ENCODE measurements around the gene AHNAK2.
"Not testable (repeated sequence)": the region's sequence is repeated elsewhere in the genome, so short reads cannot be mapped to it uniquely, and the experiment has no call there.

The AHNAK2 gene

GRCh38 chr14:104950021-104950420 is 28.2 kb downstream of the AHNAK2 start:
- no peaks in the 10 kb centered on the region for H3K27me3 ChIP-seq (ENCODE audit: control insufficient read depth, insufficient read depth, low read length)
- no peaks in the 10 kb centered on the region for H3K9me3 ChIP-seq (ENCODE audit: control insufficient read depth, insufficient read depth, low read length)
- no peak overlapping the region for H3K9ac ChIP-seq (ENCODE audit: low read depth, low read length)
- peaks cover 3% of the 10 kb centered on the region for H3K36me3 ChIP-seq (ENCODE audit: control insufficient read depth, insufficient read depth, low read length)
- H3K4me1 ChIP-seq (ENCODE audit: control insufficient read depth, insufficient read depth, low read length) = no peaks in the 10 kb centered on the region
- no peak overlapping the region for H3K4me3 ChIP-seq (ENCODE audit: low read depth, low read length)

GRCh38 chr14:104949406-104949955 is 28.7 kb downstream of the AHNAK2 start:
- H3K4me1 ChIP-seq (ENCODE audit: control insufficient read depth, insufficient read depth, low read length); H3K4me3 ChIP-seq (ENCODE audit: low read depth, low read length); H3K27me3 ChIP-seq (ENCODE audit: control insufficient read depth, insufficient read depth, low read length); H3K36me3 ChIP-seq (ENCODE audit: control insufficient read depth, insufficient read depth, low read length); H3K9me3 ChIP-seq (ENCODE audit: control insufficient read depth, insufficient read depth, low read length); H3K9ac ChIP-seq (ENCODE audit: low read depth, low read length): not testable (repeated sequence)

DNA sequence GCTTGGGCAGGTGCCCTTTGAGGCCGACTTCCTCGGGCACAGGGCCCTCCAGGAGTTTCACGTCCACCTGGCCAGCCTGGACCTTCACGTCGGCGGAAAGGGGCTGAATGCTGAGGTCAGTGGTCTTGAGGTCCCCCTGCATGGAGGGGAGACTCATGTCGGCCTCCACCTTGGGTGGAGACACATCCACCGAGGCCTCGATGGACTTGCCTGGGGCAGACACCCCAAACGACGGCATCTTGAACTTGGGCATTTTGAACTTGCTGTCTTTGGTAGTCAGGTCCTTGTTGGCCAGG is 29.5 kb downstream of the AHNAK2 start:
- H3K9ac ChIP-seq (ENCODE audit: low read depth, low read length) = no peak overlapping the region
- H3K9me3 ChIP-seq (ENCODE audit: control insufficient read depth, insufficient read depth, low read length) = no peaks in the 10 kb centered on the region
- no peaks in the 10 kb centered on the region for H3K4me1 ChIP-seq (ENCODE audit: control insufficient read depth, insufficient read depth, low read length)
- H3K36me3 ChIP-seq (ENCODE audit: control insufficient read depth, insufficient read depth, low read length) = no peaks in the 10 kb centered on the region
- H3K27me3 ChIP-seq (ENCODE audit: control insufficient read depth, insufficient read depth, low read length) = no peaks in the 10 kb centered on the region
- H3K4me3 ChIP-seq (ENCODE audit: low read depth, low read length) = no peak overlapping the region

- not testable (repeated sequence) for H3K4me3 ChIP-seq (ENCODE audit: low read depth, low read length); H3K9ac ChIP-seq (ENCODE audit: low read depth, low read length)
Observed at GRCh38 chr14:104947881-104948735, 30.1 kb downstream of the AHNAK2 start.

DNA sequence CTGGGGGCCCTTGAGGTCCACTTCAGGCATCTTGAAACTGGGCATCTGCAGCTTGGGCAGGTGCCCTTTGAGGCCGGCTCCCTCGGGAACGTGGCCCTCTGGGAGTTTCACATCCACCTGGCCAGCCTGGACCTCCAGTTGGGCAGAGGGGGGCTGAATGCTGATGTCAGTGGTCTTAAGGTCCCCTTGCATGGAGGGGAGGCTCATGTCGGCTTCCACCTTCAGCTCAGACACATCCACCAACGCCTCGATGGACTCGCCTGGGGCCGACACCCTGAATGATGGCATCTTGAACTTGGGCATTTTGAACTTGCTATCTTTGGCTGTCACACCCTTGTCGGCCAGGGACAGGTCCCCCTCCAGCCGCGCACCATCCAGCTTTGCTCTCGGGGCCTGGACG is 31.0 kb downstream of the AHNAK2 start:
- not testable (repeated sequence) for H3K27me3 ChIP-seq (ENCODE audit: control insufficient read depth, insufficient read depth, low read length); H3K9ac ChIP-seq (ENCODE audit: low read depth, low read length); H3K4me3 ChIP-seq (ENCODE audit: low read depth, low read length); H3K4me1 ChIP-seq (ENCODE audit: control insufficient read depth, insufficient read depth, low read length); H3K36me3 ChIP-seq (ENCODE audit: control insufficient read depth, insufficient read depth, low read length); H3K9me3 ChIP-seq (ENCODE audit: control insufficient read depth, insufficient read depth, low read length)

More at GRCh38 chr14:104947881-104948735, 30.1 kb downstream of the AHNAK2 start:
- H3K9me3 ChIP-seq (ENCODE audit: control insufficient read depth, insufficient read depth, low read length); H3K36me3 ChIP-seq (ENCODE audit: control insufficient read depth, insufficient read depth, low read length); H3K4me1 ChIP-seq (ENCODE audit: control insufficient read depth, insufficient read depth, low read length); H3K27me3 ChIP-seq (ENCODE audit: control insufficient read depth, insufficient read depth, low read length): not testable (repeated sequence)

GRCh38 chr14:104945986-104946965 is 31.9 kb downstream of the AHNAK2 start:
- H3K27me3 ChIP-seq (ENCODE audit: control insufficient read depth, insufficient read depth, low read length); H3K4me3 ChIP-seq (ENCODE audit: low read depth, low read length); H3K9ac ChIP-seq (ENCODE audit: low read depth, low read length); H3K36me3 ChIP-seq (ENCODE audit: control insufficient read depth, insufficient read depth, low read length); H3K4me1 ChIP-seq (ENCODE audit: control insufficient read depth, insufficient read depth, low read length); H3K9me3 ChIP-seq (ENCODE audit: control insufficient read depth, insufficient read depth, low read length): not testable (repeated sequence)

DNA sequence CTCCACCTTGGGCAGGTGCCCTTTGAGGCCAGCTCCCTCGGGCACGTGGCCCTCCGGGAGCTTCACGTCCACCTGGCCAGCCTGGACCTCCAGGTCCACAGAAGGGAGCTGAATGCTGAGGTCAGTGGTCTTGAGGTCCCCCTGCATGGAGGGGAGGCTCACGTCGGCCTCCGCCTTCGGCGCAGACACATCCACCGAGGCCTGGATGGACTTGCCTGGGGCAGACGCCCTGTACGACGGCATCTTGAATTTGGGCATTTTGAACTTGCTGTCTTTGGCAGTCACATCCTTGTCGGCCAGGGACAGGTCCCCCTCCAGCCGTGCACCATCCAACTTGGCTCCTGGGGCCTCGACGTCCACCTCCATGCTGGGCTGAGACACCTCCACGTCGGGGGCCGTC is 32.9 kb downstream of the AHNAK2 start:
- not testable (repeated sequence) for H3K36me3 ChIP-seq (ENCODE audit: control insufficient read depth, insufficient read depth, low read length); H3K4me1 ChIP-seq (ENCODE audit: control insufficient read depth, insufficient read depth, low read length); H3K9ac ChIP-seq (ENCODE audit: low read depth, low read length); H3K27me3 ChIP-seq (ENCODE audit: control insufficient read depth, insufficient read depth, low read length); H3K4me3 ChIP-seq (ENCODE audit: low read depth, low read length); H3K9me3 ChIP-seq (ENCODE audit: control insufficient read depth, insufficient read depth, low read length)

DNA sequence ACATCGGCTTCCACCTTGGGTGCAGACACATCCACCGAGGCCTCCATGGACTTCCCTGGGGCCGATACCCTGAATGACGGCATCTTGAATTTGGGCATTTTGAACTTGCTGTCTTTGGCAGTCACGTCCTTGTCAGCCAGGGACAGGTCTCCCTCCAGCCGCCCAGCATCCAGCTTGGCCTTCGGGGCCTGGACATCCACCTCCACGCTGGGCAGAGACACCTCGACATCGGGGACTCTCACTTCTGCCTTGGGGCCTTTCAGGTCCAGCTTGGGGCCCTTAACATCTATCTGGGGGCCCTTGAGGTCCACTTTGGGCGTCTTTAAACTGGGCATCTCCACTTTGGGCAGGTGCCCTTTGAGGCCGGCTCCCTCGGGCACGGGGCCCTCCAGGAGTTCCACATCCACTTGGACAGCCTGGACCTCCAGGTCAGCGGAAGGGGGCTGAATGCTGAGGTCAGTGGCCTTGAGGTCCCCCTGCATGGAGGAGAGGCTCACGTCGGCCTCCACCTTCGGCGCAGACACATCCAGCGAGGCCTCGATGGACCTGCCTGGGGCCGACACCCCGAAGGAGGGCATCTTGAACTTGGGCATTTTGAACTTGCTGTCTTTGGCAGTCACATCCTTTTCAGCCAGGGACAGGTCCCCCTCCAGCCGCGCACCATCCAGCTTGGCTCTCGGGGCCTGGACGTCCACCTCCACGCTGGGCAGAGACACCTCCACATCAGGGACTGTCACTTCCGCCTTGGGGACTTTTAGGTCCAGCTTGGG is 33.6 kb downstream of the AHNAK2 start:
- not testable (repeated sequence) for H3K27me3 ChIP-seq (ENCODE audit: control insufficient read depth, insufficient read depth, low read length); H3K4me1 ChIP-seq (ENCODE audit: control insufficient read depth, insufficient read depth, low read length); H3K36me3 ChIP-seq (ENCODE audit: control insufficient read depth, insufficient read depth, low read length); H3K4me3 ChIP-seq (ENCODE audit: low read depth, low read length); H3K9me3 ChIP-seq (ENCODE audit: control insufficient read depth, insufficient read depth, low read length); H3K9ac ChIP-seq (ENCODE audit: low read depth, low read length)

GRCh38 chr14:104944016-104944308 is 34.2 kb downstream of the AHNAK2 start:
- H3K4me3 ChIP-seq (ENCODE audit: low read depth, low read length); H3K36me3 ChIP-seq (ENCODE audit: control insufficient read depth, insufficient read depth, low read length); H3K9ac ChIP-seq (ENCODE audit: low read depth, low read length); H3K4me1 ChIP-seq (ENCODE audit: control insufficient read depth, insufficient read depth, low read length); H3K9me3 ChIP-seq (ENCODE audit: control insufficient read depth, insufficient read depth, low read length); H3K27me3 ChIP-seq (ENCODE audit: control insufficient read depth, insufficient read depth, low read length): not testable (repeated sequence)

- not testable (repeated sequence) for H3K4me1 ChIP-seq (ENCODE audit: control insufficient read depth, insufficient read depth, low read length); H3K9me3 ChIP-seq (ENCODE audit: control insufficient read depth, insufficient read depth, low read length); H3K36me3 ChIP-seq (ENCODE audit: control insufficient read depth, insufficient read depth, low read length); H3K4me3 ChIP-seq (ENCODE audit: low read depth, low read length); H3K9ac ChIP-seq (ENCODE audit: low read depth, low read length); H3K27me3 ChIP-seq (ENCODE audit: control insufficient read depth, insufficient read depth, low read length)
Observed at GRCh38 chr14:104943216-104944015, 34.8 kb downstream of the AHNAK2 start.

- peaks cover 10% of the 10 kb centered on the region for H3K27me3 ChIP-seq (ENCODE audit: control insufficient read depth, insufficient read depth, low read length)
- no peaks in the 10 kb centered on the region for H3K36me3 ChIP-seq (ENCODE audit: control insufficient read depth, insufficient read depth, low read length)
- H3K9me3 ChIP-seq (ENCODE audit: control insufficient read depth, insufficient read depth, low read length) = no peaks in the 10 kb centered on the region
- H3K4me3 ChIP-seq (ENCODE audit: low read depth, low read length) = no peak overlapping the region
- no peaks in the 10 kb centered on the region for H3K4me1 ChIP-seq (ENCODE audit: control insufficient read depth, insufficient read depth, low read length)
- no peak overlapping the region for H3K9ac ChIP-seq (ENCODE audit: low read depth, low read length)
Observed at GRCh38 chr14:104942586-104942985, 35.6 kb downstream of the AHNAK2 start.
